GM19238 (cell line): Measurements from ENCODE around the gene PHF20.
A peak's percentile ranks its signal among the peaks of the same experiment; 100 is the strongest.
"Not testable (repeated sequence)": the region's sequence is repeated elsewhere in the genome, so short reads cannot be mapped to it uniquely, and the experiment has no call there.

Source experiments
- DNase-seq: peaks from one replicate; pipeline ENCODE4 v3.0.0; 2011; ENCODE audit warnings: low spot score; ENCODE audit not compliant: insufficient read length

The PHF20 gene

GRCh38 chr20:35968930-35969329 lies 197.1 kb downstream of the PHF20 start:
- DNase-seq: no peak

DNA sequence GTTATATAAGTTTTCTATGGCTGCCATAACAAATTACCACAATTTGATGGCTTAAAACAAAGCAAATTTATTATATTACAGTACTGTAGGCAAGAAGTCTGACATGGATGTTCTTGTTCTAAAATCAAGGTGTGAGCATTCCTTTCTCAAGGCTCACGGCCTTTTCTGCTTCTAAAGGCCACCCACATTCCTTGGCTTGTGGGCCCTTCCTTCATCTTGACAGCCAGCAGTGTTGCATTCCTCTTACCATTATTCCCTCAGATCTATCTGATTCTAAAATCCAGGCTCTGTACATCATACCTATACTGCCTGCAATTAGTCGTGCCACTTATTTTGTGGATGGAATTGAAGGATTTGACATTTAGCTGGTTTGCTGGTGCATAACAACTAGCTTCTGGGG lies 200.2 kb downstream of the PHF20 start:
- no peak for DNase-seq

DNA sequence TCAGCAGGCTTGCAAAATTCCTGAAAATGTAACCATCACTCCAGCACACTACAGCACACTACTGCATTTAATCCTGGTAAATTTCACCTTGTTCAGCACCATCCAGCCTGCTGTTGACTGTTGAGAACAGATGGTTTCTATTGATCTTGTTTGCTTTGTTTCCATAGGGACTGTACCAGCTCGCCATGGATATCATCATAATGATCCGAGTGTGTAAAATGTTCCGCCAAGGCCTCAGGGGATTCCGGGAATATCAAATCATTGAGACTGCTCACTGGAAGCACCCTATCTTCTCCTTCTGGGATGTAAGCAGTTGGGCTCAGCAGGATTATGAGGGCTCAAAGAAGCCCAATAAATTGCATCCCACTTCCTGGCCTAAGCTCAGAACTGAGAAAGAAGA lies 200.6 kb downstream of the PHF20 start:
- no peak for DNase-seq

DNA sequence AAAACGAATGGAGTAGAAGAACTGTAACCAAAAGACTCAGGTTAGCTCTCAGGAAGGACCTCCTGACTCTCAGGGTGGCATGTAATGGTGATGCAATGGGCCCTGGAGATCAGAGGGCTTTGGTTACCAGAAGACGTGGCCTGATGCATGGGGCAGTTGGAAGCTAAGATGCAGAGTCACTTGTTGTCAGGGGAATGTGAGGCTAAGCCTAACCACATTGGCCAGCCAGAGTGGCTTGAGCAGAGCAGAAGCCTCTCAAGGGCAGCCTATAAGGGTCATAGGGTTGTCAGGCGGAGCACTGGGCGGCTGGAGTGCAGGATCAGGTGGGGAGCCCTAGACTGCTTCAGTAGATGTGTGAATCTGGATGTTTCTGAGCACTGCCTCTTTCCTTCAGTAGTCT lies 202.4 kb downstream of the PHF20 start:
- DNase-seq: no peak

DNA sequence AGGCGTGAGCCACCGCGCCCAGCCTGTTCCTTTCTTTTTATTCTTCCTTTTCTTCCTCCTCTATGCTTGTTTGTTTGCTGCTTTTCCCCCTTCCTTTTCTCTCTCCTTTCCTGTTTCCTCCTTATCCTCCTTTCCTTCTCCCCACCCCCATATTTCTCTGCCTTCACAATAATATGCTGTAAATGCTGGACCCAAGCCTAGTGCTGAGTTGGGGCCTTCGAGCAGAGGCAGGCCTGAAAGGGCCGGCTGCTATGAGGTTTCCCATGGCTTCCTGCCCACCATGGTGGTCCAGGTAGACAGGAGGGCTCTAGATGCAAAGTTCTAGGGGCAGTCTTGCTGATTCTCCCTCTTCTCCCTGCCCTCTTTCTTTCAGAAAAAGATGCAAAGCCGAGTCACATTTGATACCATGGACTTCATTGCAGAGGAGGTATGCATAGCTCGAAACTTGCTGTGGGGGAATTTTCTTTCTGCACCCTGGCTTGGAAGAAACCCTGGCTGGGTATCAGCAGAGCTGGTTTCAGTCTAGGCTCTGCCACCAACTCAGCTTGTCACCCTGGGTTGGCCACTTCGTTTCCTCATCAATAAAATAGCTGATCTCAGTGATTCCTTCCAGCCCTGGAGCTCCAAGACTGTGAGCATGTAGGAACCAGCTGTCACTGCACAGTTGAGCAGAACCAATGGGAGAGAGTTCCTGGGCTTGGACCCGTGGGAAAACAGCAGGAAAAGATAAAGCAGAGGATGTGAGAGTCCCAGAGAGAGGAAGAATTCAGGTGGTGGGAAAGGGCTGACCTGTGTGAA lies 204.0 kb downstream of the PHF20 start:
- no peak for DNase-seq

GRCh38 chr20:35978041-35978513 lies 206.3 kb downstream of the PHF20 start:
- DNase-seq: no peak

- no peak for DNase-seq
These were observed 207.7 kb downstream of the PHF20 start for GRCh38 chr20:35979544-35979943.

- no peak for DNase-seq
These were observed 210.2 kb downstream of the PHF20 start for GRCh38 chr20:35981969-35982368.

GRCh38 chr20:35984382-35984781 lies 212.6 kb downstream of the PHF20 start:
- DNase-seq: no peak

- no peak for DNase-seq
These were observed 214.0 kb downstream of the PHF20 start for GRCh38 chr20:35985806-35986205.

- no peak for DNase-seq
These were observed 217.2 kb downstream of the PHF20 start for GRCh38 chr20:35988910-35989463.

- no peak for DNase-seq
These were observed 219.4 kb downstream of the PHF20 start for GRCh38 chr20:35991142-35991771.

DNA sequence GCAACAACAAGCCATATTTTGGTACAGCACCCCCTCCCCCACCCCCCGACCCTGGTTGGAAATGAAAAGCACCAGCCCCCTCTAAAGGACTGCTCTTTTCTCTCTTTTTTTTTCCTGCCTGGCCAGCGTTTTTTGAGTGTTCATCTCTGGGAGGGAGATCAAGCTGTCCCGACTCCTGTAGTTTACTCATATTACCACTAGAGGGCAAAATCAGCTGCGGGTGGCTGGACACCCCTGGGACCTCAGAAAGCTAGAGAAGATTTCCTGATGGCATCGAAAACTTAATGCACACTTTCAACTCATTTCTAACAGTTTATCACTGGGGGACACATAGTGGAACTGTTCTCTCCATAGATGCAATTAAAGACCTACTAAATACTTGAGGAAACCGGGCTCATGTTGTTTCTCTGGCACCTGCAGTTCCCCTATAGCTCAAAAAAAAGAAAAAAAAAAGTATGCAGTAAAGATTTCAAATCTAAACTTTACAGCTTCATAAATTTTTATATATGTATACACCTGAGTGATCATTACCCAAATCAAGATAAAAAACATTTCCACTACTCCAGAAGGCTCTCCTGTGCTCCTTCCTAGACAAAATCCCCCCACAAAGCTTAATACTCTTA lies 221.0 kb downstream of the PHF20 start:
- DNase-seq: peak; percentile 67

DNA sequence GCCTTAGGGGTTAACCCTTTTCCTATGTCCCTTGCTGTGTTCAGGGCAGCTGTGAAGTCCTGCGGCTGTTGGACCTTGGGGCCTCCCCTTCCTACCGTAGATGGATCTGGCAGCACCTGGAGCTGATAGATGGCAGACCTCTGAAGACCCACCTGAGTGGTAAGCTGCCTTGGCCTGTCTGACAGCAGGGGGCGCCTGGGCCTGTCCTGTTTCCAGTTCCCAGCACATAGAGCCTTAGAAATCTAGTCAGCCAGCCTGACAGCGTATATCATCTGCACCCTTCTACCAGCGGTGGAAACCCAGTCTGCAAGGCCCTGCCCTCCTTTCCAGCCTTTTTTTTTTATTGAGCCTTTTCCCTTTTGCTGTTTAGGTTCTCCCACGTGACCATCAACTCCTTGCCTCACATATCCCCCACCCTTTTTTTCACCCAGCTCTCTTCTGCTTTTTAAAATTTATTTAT lies 223.2 kb downstream of the PHF20 start:
- peak; percentile 59 for DNase-seq

GRCh38 chr20:35996492-35996891 lies 224.7 kb downstream of the PHF20 start:
- DNase-seq: not testable (repeated sequence)
